Measurements from ENCODE around the gene NSRP1. TPM values are rescaled to one million over a fixed set of nuclear protein-coding genes. Genes with fewer than 3 reads are reported as not detected.

Gene NSRP1
- total and polyA plus RNA-seq, 2 of the 13 experiments (the other 11 are each of a cell fraction or from before 2014, with no cell fraction given) = 7.0 to 14.3 TPM

- Histone ChIP-seq H4K20me1 (ENCODE audit: insufficient read depth, low read length) (no peaks in the 10 kb centered on the region), H3K4me3 (replicated peaks in 1 of 3; ENCODE audit: insufficient read depth in 1 of 3, low read depth in 2 of 3, low read length in 3 of 3) (no peak overlapping the region; a peak in 1 of 6 replicates), H3K79me2 (ENCODE audit: insufficient read depth, low read length) (no peaks in the 10 kb centered on the region), H3K36me3 (replicated peaks in 1 of 2; ENCODE audit: control insufficient read depth in 1 of 2, insufficient read depth in 2 of 2, low read length in 2 of 2) (no peaks in the 10 kb centered on the region; a peak in 1 of 5 replicates), H3K4me2 (ENCODE audit: low read depth, low read length) (peak overlapping the region; percentile 56), H3K9ac (ENCODE audit: insufficient read depth, low read depth, low read length) (peak overlapping the region; percentile 49), H3K9me3 (ENCODE audit: low read length) (no peaks in the 10 kb centered on the region), H3K4me1 (ENCODE audit: insufficient read depth, low read length) (peaks cover 68% of the 10 kb centered on the region), H3K27ac (ENCODE audit: extremely low read length, insufficient read depth, low read length) (peak overlapping the region; percentile 50), H3K27me3 (ENCODE audit: control insufficient read depth in 1 of 2, insufficient read depth in 2 of 2, low read length in 2 of 2) (no peaks in the 10 kb centered on the region), H2AFZ (ENCODE audit: low read length) (peak overlapping the region; percentile 42)
- TF ChIP-seq ZNF138 (CRISPR knock-in tag; IDR thresholded peaks at IDR 0.05; ENCODE audit: low read depth) (no peak), BHLHE40 (IDR thresholded peaks at IDR 0.05; ENCODE audit: low read length) (no peak), ZNF558 (CRISPR knock-in tag; IDR thresholded peaks at IDR 0.05; ENCODE audit: borderline replicate concordance) (no peak), SALL1 (CRISPR knock-in tag; IDR thresholded peaks at IDR 0.05) (peak; percentile 29; the same call in 1 of the 2 replicates), KDM4B (CRISPR knock-in tag; IDR thresholded peaks at IDR 0.05) (no peak), HCFC1 (IDR thresholded peaks at IDR 0.05; ENCODE audit: low read depth, low read length) (no peak), ZNF770 (CRISPR knock-in tag; IDR thresholded peaks at IDR 0.05) (no peak), ISX (CRISPR knock-in tag; conservative IDR thresholded peaks at IDR 0.05) (no peak)
- DNase-seq (ENCODE audit: low spot score) (no peak), FAIRE-seq (no peak), ATAC-seq (no peak)
- WGBS (ENCODE audit: low lambda C conversion rate) = 79% methylated on average over 5 of the region's 5 CpGs
- BruUV-seq (replicated peaks) = no TSS peak
- intact Hi-C loops (cut with micrococcal nuclease; ENCODE audit: unreplicated experiment) = loop anchor here (10.0 kb wide), 1 partner anchor 46 kb away; no protein-coding TSS in a partner anchor
- POLR2A ChIA-PET = interaction anchor here (1.1 kb wide), 1 partner anchor 14 kb away, joined by 3 read pairs; no protein-coding TSS in a partner anchor
- CTCF ChIA-PET (ENCODE audit: low intra/inter-chr PET ratio, low total read pairs) = no interaction called here
- in situ Hi-C loops (cut with HindIII; ENCODE audit: extremely low pct_ligation_motif_present, low pct_unique_long_range_greater_than_20kb) = no loop called here
Measured at GRCh38 chr17:30220414-30220813, 103.8 kb downstream of the NSRP1 start.

All from HepG2 (cell line).